SU-DHL-6 (cell line): Measurements from ENCODE around the gene TUBA4A.
A peak's percentile ranks its signal among the peaks of the same experiment; 100 is the strongest.

Source experiments
- H2AFZ ChIP-seq: fragments of 200-600 bp; sonication (generic); 2 replicates; pipeline ENCODE4 v1.6.1; 2014; ENCODE audit warnings: low read depth, mild to moderate bottlenecking, moderate library complexity, mixed read lengths, antibody characterized with exemption, low read length; ENCODE audit not compliant: severe bottlenecking
- H3F3A ChIP-seq: fragments of 200-600 bp; shearing (Covaris generic); 2 replicates; pipeline ENCODE4 v1.6.0; 2016; ENCODE audit warnings: antibody characterized with exemption, mild to moderate bottlenecking; ENCODE audit not compliant: insufficient read depth
- H3K27ac ChIP-seq: fragments of 200-600 bp; sonication (generic); 2 replicates; pipeline ENCODE4 v1.5.1; 2016; ENCODE audit warnings: low read depth, mild to moderate bottlenecking, low read length, moderate library complexity, mixed read lengths
- H3K27me3 ChIP-seq: fragments of 200-600 bp; sonication (generic), shearing (Covaris generic); 2 replicates; pipeline ENCODE4 v1.6.0; 2014; ENCODE audit warnings: mild to moderate bottlenecking, low read length
- H3K36me3 ChIP-seq: fragments of 200-600 bp; sonication (generic); 2 replicates; pipeline ENCODE4 v1.6.1; 2014; ENCODE audit warnings: mild to moderate bottlenecking, low read length, mixed read lengths
- H3K4me2 ChIP-seq: fragments of 300-600, 200-600 bp; shearing (Covaris generic), sonication (generic); 2 replicates; pipeline ENCODE4 v1.6.0; 2014; ENCODE audit warnings: low read length, low read depth, mild to moderate bottlenecking; ENCODE audit not compliant: poor library complexity, severe bottlenecking
- H3K4me3 ChIP-seq: fragments of 200-600 bp; sonication (generic); 2 replicates; pipeline ENCODE4 v1.5.1; 2014; ENCODE audit warnings: antibody characterized with exemption, low read length, mild to moderate bottlenecking, mixed read lengths; ENCODE audit not compliant: insufficient read depth, poor library complexity, severe bottlenecking
- H3K79me2 ChIP-seq: fragments of 200-600 bp; sonication (generic); 2 replicates; pipeline ENCODE4 v1.6.1; 2014; ENCODE audit warnings: mild to moderate bottlenecking, low read length, moderate library complexity; ENCODE audit not compliant: insufficient read depth
- H3K9ac ChIP-seq: fragments of 200-600 bp; sonication (generic); 2 replicates; pipeline ENCODE4 v1.7.0; 2014; ENCODE audit warnings: mild to moderate bottlenecking, low read length
- H3K9me2 ChIP-seq: fragments of 200-600 bp; sonication (generic); replicated peaks from 2 replicates; pipeline ENCODE4 v1.6.1; 2014; ENCODE audit warnings: low read length; ENCODE audit not compliant: insufficient read depth
- H3K9me3 ChIP-seq: fragments of 200-600 bp; sonication (generic); 2 replicates; pipeline ENCODE4 v1.6.1; 2014; ENCODE audit warnings: low read length, mixed read lengths; ENCODE audit not compliant: insufficient read depth
- H4K20me1 ChIP-seq: fragments of 200-600 bp; sonication (generic); 2 replicates; pipeline ENCODE4 v1.6.1; 2014; ENCODE audit warnings: low read depth, mild to moderate bottlenecking, antibody characterized with exemption, low read length, moderate library complexity, mixed read lengths
- CTCF ChIP-seq: fragments of 200-600 bp; sonication (generic); IDR thresholded peaks from one replicate; pipeline ENCODE4 v1.5.1; 2017; ENCODE audit warnings: antibody characterized with exemption, mild to moderate bottlenecking, low read length, moderate library complexity; ENCODE audit not compliant: insufficient read depth, poor library complexity, severe bottlenecking
- EZH2phosphoT487 ChIP-seq: fragments of 200-600 bp; sonication (generic), shearing (Covaris generic); conservative IDR thresholded peaks from 2 replicates; pipeline ENCODE4 v1.6.1; 2018; ENCODE audit warnings: mild to moderate bottlenecking, antibody characterized with exemption, low read length, moderate library complexity, mixed read lengths

TUBA4A gene

DNA sequence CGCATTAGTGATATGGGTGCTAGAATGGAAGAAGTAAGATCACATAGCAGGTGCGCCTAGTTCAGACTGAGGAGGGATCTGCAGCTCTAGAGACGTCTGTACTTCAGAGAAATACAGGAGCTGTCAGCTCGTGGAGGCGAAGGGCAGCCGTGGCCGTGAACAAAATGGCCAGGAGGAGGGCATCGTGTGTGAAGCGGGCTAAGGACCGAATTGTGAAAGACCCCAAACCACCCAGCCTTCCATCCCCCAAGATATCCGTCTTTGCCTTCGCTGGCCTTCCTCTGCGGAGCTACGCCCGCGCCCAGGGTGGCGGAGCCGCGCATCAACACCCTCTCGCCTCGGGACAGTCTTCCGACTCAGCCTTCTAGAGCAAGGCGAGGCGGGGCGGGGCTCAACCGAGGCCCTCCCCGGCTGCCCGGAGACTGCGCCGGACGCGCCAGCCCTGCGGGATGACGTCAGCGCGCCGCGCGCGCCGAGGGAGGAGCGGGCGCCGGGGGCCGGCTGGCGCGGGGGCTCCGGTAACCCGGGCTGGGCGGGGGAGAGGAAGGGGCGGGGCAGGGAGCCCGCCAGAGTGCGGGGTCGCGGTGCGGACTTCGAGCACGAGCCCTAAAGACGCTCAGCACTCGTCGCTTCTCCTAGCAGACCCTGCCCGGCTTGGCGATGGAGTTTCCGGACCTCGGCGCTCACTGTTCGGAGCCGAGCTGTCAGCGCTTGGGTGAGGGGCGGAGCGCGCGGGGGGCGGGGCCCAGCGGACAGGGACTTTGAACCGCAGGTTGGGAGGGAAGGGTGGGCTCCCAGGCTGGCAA is 47.2 kb downstream of the TUBA4A start, which contains the start of gene ZFAND2B:
Gene ZFAND2B (plus strand): TSS at position 455 of the 806 bp plus-strand sequence. CDS start 206 bp downstream, at position 661.
- Histone ChIP-seq H3K79me2 (no peaks in the 10 kb centered on the region), H4K20me1 (no peaks in the 10 kb centered on the region), H3K9ac (peak within 1 kb of the TSS; percentile 68), H3K9me3 (no peaks in the 10 kb centered on the region), H3K27me3 (no peaks in the 10 kb centered on the region), H3K4me3 (peak within 1 kb of the TSS; percentile 60), H3K36me3 (no peaks in the 10 kb centered on the region), H3K9me2 (no peaks in the 10 kb centered on the region), H2AFZ (peak within 1 kb of the TSS; percentile 82), H3K27ac (peak within 1 kb of the TSS; percentile 73), H3K4me2 (peak within 1 kb of the TSS; percentile 79), H3F3A (no peaks in the 10 kb centered on the region)
- TF ChIP-seq EZH2phosphoT487 (no peak), CTCF (no peak)

GRCh38 chr2:219205981-219206327 is 47.8 kb downstream of the TUBA4A start:
- TF ChIP-seq EZH2phosphoT487 (no peak), CTCF (no peak)
- H3K9ac ChIP-seq = peak overlapping the region; percentile 68
- peak overlapping the region; percentile 60 for H3K4me3 ChIP-seq
- H2AFZ ChIP-seq = peak overlapping the region; percentile 82
- H3K79me2 ChIP-seq = no peaks in the 10 kb centered on the region
- H3K27ac ChIP-seq = peak overlapping the region; percentile 48
- H3K9me2 ChIP-seq = no peaks in the 10 kb centered on the region
- H3K27me3 ChIP-seq = no peaks in the 10 kb centered on the region
- peak overlapping the region; percentile 79 for H3K4me2 ChIP-seq
- H3K36me3 ChIP-seq = no peaks in the 10 kb centered on the region
- no peaks in the 10 kb centered on the region for H4K20me1 ChIP-seq
- no peaks in the 10 kb centered on the region for H3F3A ChIP-seq
- no peaks in the 10 kb centered on the region for H3K9me3 ChIP-seq

GRCh38 chr2:219205165-219205538 is 48.6 kb downstream of the TUBA4A start:
- H3K4me3 ChIP-seq = no peak overlapping the region
- H4K20me1 ChIP-seq = no peaks in the 10 kb centered on the region
- H3F3A ChIP-seq = no peaks in the 10 kb centered on the region
- H3K27me3 ChIP-seq = no peaks in the 10 kb centered on the region
- no peaks in the 10 kb centered on the region for H3K36me3 ChIP-seq
- no peaks in the 10 kb centered on the region for H3K9me3 ChIP-seq
- H2AFZ ChIP-seq = no peak overlapping the region
- H3K27ac ChIP-seq = no peak overlapping the region
- TF ChIP-seq CTCF (no peak), EZH2phosphoT487 (no peak)
- H3K9me2 ChIP-seq = no peaks in the 10 kb centered on the region
- H3K79me2 ChIP-seq = no peaks in the 10 kb centered on the region
- no peak overlapping the region for H3K9ac ChIP-seq
- no peak overlapping the region for H3K4me2 ChIP-seq
